HUES6 (cell line): ENCODE measurements around the gene SLC6A9.
A peak's percentile ranks its signal among the peaks of the same experiment; 100 is the strongest.

Experiments
- H3K27ac ChIP-seq: 2 replicates; pipeline ENCODE4 v1.7.0; 2013; ENCODE audit warnings: low read depth, mild to moderate bottlenecking, low read length, inconsistent platforms
- H3K27me3 ChIP-seq: 2 replicates; pipeline ENCODE4 v1.6.1; 2013; ENCODE audit warnings: low read length; ENCODE audit not compliant: control insufficient read depth, insufficient read depth
- H3K36me3 ChIP-seq: 2 replicates; pipeline ENCODE4 v1.6.1; 2013; ENCODE audit warnings: low read length; ENCODE audit not compliant: control insufficient read depth, insufficient read depth
- H3K4me1 ChIP-seq: 2 replicates; pipeline ENCODE4 v1.6.1; 2013; ENCODE audit warnings: low read length; ENCODE audit not compliant: control insufficient read depth, insufficient read depth
- H3K4me3 ChIP-seq: 2 replicates; pipeline ENCODE4 v1.5.1; 2013; ENCODE audit warnings: low read depth, low read length
- H3K9ac ChIP-seq: one replicate; pipeline ENCODE4 v1.6.1; 2013; ENCODE audit warnings: mild to moderate bottlenecking, low read length
- H3K9me3 ChIP-seq: 2 replicates; pipeline ENCODE4 v1.6.1; 2013; ENCODE audit warnings: low read depth, low read length; ENCODE audit not compliant: control insufficient read depth, insufficient read depth

SLC6A9 gene

GRCh38 chr1:44035726-44036408 is 4.6 kb upstream of the SLC6A9 start:
- Histone ChIP-seq H3K9ac (no peak overlapping the region), H3K9me3 (no peaks in the 10 kb centered on the region), H3K27ac (no peak overlapping the region), H3K36me3 (no peaks in the 10 kb centered on the region), H3K4me3 (no peak overlapping the region), H3K27me3 (no peaks in the 10 kb centered on the region), H3K4me1 (peaks cover 31% of the 10 kb centered on the region)

- Histone ChIP-seq H3K36me3 (no peaks in the 10 kb centered on the region), H3K27ac (no peak overlapping the region), H3K9ac (no peak overlapping the region), H3K27me3 (no peaks in the 10 kb centered on the region), H3K9me3 (no peaks in the 10 kb centered on the region), H3K4me1 (peaks cover 31% of the 10 kb centered on the region), H3K4me3 (no peak overlapping the region)
Measured at GRCh38 chr1:44034976-44035716, 3.9 kb upstream of the SLC6A9 start.

- Histone ChIP-seq H3K36me3 (no peaks in the 10 kb centered on the region), H3K4me1 (peaks cover 33% of the 10 kb centered on the region), H3K9ac (no peak overlapping the region), H3K9me3 (no peaks in the 10 kb centered on the region), H3K27me3 (no peaks in the 10 kb centered on the region), H3K27ac (no peak overlapping the region), H3K4me3 (no peak overlapping the region)
Measured at GRCh38 chr1:44034423-44034822, 3.2 kb upstream of the SLC6A9 start.

GRCh38 chr1:44033756-44034155 is 2.5 kb upstream of the SLC6A9 start:
- H3K4me1 ChIP-seq, result peaks cover 40% of the 10 kb centered on the region
- H3K9me3 ChIP-seq, result no peaks in the 10 kb centered on the region
- H3K27ac ChIP-seq, result no peak overlapping the region
- H3K9ac ChIP-seq, result no peak overlapping the region
- H3K27me3 ChIP-seq, result peaks cover 4% of the 10 kb centered on the region; the same call in 1 of the 2 replicates
- no peaks in the 10 kb centered on the region for H3K36me3 ChIP-seq
- no peak overlapping the region for H3K4me3 ChIP-seq

DNA sequence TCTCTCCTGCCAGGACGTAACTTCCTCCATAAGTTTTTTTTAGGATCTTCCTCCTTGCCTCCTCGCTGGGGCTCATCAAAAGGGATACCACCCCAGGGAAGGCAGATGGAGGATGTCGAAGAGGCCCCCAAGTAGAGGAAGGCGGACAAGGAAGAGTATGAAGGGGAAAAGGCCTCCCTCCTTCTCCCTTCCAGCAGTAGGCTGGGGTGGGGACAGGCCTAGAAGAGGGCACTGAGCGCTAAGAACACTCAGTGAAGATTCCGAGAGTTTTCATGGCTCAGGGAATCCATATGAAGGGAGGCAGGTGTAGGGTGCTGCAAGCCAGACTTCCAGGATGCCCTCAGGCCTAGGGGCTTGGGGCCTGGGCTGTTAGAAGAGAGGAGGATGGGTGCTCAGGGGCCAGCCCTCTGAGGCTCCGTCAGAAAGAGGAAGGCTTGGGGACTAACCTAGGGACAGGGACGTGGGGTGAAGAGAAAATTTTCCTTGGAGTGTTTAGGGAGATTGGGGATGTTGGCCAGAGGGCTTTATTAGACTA is 1.8 kb upstream of the SLC6A9 start:
- Histone ChIP-seq H3K4me3 (no peak overlapping the region), H3K36me3 (no peaks in the 10 kb centered on the region), H3K9ac (no peak overlapping the region), H3K4me1 (peaks cover 40% of the 10 kb centered on the region), H3K9me3 (no peaks in the 10 kb centered on the region), H3K27me3 (peaks cover 4% of the 10 kb centered on the region; the same call in 1 of the 2 replicates), H3K27ac (no peak overlapping the region)

DNA sequence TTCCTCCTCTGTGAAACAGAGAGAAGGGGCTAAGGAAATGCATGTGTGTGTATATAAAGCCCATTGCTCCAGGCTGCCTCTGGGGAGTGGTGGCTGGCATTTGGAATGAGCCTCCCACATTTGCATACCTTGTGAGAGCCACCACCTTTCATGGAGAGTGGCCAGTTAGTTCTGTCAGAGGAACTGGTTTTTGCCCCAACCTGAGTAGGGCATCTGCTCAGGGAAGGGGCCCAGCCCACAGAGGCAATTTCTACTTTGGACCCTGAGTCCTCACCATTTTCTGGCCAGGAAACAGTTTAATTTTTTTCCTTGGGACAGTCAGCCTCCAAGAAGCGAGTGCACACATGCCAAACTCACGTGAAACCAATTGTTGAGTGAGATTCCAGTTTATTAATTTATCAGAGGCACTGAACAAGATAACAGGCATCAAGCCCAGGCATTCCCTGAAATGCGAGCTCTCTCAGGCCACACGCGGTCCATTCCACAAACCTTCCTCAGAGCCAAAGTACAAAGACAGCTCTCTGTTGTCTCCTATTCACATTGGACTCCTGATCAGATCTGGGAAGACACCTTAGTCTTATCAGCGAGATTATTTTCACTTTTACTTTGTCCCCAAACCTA is 1.0 kb upstream of the SLC6A9 start:
- Histone ChIP-seq H3K27ac (peak overlapping the region; percentile 52; the same call in 1 of the 2 replicates), H3K9ac (no peak overlapping the region), H3K9me3 (no peaks in the 10 kb centered on the region), H3K27me3 (peaks cover 4% of the 10 kb centered on the region; the same call in 1 of the 2 replicates), H3K4me1 (peaks cover 40% of the 10 kb centered on the region), H3K4me3 (peak overlapping the region; percentile 75), H3K36me3 (no peaks in the 10 kb centered on the region)

GRCh38 chr1:44030605-44031251 is 534 bp downstream of the SLC6A9 start:
- Histone ChIP-seq H3K4me3 (peak overlapping the region; percentile 75), H3K4me1 (peaks cover 38% of the 10 kb centered on the region), H3K9me3 (no peaks in the 10 kb centered on the region), H3K9ac (peak overlapping the region; percentile 90), H3K27ac (peak overlapping the region; percentile 87), H3K36me3 (no peaks in the 10 kb centered on the region), H3K27me3 (peaks cover 4% of the 10 kb centered on the region; the same call in 1 of the 2 replicates)

GRCh38 chr1:44029911-44030604 is 1.2 kb downstream of the SLC6A9 start:
- H3K27ac ChIP-seq, result peak overlapping the region; percentile 87; the same call in 1 of the 2 replicates
- peaks cover 4% of the 10 kb centered on the region; the same call in 1 of the 2 replicates for H3K27me3 ChIP-seq
- H3K4me1 ChIP-seq, result peaks cover 40% of the 10 kb centered on the region
- no peaks in the 10 kb centered on the region for H3K36me3 ChIP-seq
- H3K9me3 ChIP-seq, result no peaks in the 10 kb centered on the region
- peak overlapping the region; percentile 90 for H3K9ac ChIP-seq
- H3K4me3 ChIP-seq, result peak overlapping the region; percentile 75

- H3K27me3 ChIP-seq, result peaks cover 4% of the 10 kb centered on the region; the same call in 1 of the 2 replicates
- H3K4me1 ChIP-seq, result peaks cover 40% of the 10 kb centered on the region
- no peak overlapping the region for H3K27ac ChIP-seq
- no peaks in the 10 kb centered on the region for H3K36me3 ChIP-seq
- no peaks in the 10 kb centered on the region for H3K9me3 ChIP-seq
- H3K4me3 ChIP-seq, result peak overlapping the region; percentile 75
- peak overlapping the region; percentile 52 for H3K9ac ChIP-seq
Measured at GRCh38 chr1:44029260-44029910, 1.9 kb downstream of the SLC6A9 start.

DNA sequence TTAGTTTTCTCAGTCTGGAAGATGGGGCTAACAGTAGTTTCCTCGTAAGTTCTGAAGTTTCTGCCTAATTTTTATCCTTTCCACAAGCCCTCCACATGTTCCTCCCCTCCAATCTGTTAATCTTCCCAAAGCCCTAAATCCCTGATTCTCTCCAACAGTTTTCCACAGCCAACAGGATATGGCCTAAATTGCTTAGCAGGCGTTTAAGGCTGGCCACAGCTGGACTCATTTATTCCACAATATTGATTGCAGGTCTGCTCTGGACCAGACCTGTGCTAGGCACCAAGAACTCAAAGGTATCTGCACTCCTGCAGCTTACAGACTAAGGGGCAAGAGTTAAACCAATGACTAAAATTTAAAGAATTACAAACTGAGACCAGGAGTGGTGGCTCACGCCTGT is 3.9 kb downstream of the SLC6A9 start:
- H3K4me1 ChIP-seq, result peaks cover 24% of the 10 kb centered on the region
- H3K27me3 ChIP-seq, result peaks cover 4% of the 10 kb centered on the region; the same call in 1 of the 2 replicates
- H3K27ac ChIP-seq, result no peak overlapping the region
- no peak overlapping the region for H3K9ac ChIP-seq
- no peak overlapping the region for H3K4me3 ChIP-seq
- peaks cover 11% of the 10 kb centered on the region; the same call in 1 of the 2 replicates for H3K36me3 ChIP-seq
- no peaks in the 10 kb centered on the region for H3K9me3 ChIP-seq
